ENCODE data around the gene TNIK. TPM values are rescaled to one million over a fixed set of nuclear protein-coding genes. Genes with fewer than 3 reads are reported as not detected.

Gene TNIK
- total RNA-seq, 1 donor from 2014 or later = 9.3 TPM

DNA sequence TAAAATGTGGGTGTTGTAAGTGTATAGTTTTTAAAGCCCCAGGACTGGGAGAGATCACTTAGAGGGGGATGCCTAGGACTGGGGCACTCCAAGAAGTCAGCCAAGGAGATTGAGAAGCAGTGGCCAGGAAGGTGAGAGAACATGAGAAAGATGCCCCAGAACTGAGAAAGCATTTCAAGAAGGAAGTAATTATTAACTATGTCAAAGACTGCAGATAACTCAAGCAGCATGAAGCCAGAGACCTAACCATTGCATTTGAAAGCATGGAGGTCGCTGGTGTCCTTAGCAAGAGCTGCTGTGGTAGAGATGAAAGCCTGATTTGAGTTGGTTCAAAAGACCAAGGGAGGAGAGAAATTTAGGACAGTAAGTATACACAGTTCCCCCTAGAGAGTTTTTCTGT, 403.1 kb downstream of the TNIK start:
- Mint-ChIP-seq H3K36me3 (no peaks in the 10 kb centered on the region), H3K27me3 (ENCODE audit: low read depth) (no peaks in the 10 kb centered on the region), H3K4me1 (no peaks in the 10 kb centered on the region), H3K27ac (no peak overlapping the region), H3K9me3 (peaks cover 10% of the 10 kb centered on the region), H3K4me3 (no peak overlapping the region)
- TF ChIP-seq, protein P1, sequence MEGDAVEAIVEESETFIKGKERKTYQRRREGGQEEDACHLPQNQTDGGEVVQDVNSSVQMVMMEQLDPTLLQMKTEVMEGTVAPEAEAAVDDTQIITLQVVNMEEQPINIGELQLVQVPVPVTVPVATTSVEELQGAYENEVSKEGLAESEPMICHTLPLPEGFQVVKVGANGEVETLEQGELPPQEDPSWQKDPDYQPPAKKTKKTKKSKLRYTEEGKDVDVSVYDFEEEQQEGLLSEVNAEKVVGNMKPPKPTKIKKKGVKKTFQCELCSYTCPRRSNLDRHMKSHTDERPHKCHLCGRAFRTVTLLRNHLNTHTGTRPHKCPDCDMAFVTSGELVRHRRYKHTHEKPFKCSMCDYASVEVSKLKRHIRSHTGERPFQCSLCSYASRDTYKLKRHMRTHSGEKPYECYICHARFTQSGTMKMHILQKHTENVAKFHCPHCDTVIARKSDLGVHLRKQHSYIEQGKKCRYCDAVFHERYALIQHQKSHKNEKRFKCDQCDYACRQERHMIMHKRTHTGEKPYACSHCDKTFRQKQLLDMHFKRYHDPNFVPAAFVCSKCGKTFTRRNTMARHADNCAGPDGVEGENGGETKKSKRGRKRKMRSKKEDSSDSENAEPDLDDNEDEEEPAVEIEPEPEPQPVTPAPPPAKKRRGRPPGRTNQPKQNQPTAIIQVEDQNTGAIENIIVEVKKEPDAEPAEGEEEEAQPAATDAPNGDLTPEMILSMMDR (IDR thresholded peaks at IDR 0.05; ENCODE audit: unreplicated experiment) = no peak
- no peak for DNase-seq (ENCODE audit: low spot score in 2 of 2, unreplicated experiment in 2 of 2)

GRCh38 chr3:171056528-171056927, 403.7 kb downstream of the TNIK start:
- H3K4me1 Mint-ChIP-seq = no peaks in the 10 kb centered on the region
- no peaks in the 10 kb centered on the region for H3K27me3 Mint-ChIP-seq (ENCODE audit: low read depth)
- DNase-seq (ENCODE audit: low spot score in 2 of 2, unreplicated experiment in 2 of 2) = no peak
- TF ChIP-seq, protein P1 (IDR thresholded peaks at IDR 0.05; ENCODE audit: unreplicated experiment) = no peak
- no peaks in the 10 kb centered on the region for H3K36me3 Mint-ChIP-seq
- H3K4me3 Mint-ChIP-seq = no peak overlapping the region
- H3K9me3 Mint-ChIP-seq = peaks cover 14% of the 10 kb centered on the region
- no peak overlapping the region for H3K27ac Mint-ChIP-seq

DNA sequence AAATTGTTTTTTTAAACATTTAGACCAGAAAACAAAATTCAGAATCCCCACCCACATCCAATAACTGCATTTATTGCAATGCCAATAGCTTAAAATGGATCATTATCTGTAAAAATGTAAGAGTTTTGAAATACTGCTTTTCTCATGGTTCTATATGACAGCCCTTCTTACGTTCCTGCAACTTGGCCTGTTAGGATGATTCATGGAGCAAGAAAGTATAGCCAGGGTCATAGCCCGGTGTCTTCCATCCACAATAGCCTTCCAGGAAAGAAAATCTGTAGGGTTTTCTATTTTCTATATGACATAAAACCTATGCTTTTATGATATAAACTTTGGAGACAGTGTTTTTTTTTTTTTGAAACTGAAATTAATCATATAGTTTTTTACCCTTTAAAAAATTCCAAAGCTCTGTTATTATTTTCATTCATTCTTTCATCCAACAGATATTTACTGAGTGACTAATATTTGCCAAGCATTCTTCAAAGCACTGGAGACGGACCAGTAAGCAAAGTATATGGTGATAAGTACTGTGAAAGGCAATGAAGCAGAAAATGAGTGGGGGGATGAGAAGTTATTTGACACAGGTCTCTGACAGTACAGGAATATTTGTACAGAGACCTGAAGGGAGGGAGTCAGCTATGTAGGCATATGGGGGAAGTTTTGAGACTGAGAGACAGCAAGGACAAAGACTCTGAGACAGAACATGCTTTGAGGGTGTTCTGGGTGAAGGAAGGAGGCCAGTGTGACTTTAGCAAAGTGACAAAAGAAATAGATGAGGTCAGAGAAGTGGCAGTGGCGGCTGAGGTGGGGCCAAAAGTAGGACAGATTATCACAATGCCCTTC, 404.6 kb downstream of the TNIK start:
- TF ChIP-seq, protein P1 (IDR thresholded peaks at IDR 0.05; ENCODE audit: unreplicated experiment) = no peak
- no peak for DNase-seq (ENCODE audit: low spot score in 2 of 2, unreplicated experiment in 2 of 2)
- no peaks in the 10 kb centered on the region for H3K4me1 Mint-ChIP-seq

GRCh38 chr3:171054921-171055320, 405.3 kb downstream of the TNIK start:
- no peak overlapping the region for H3K4me3 Mint-ChIP-seq
- no peak overlapping the region for H3K27ac Mint-ChIP-seq
- no peaks in the 10 kb centered on the region for H3K27me3 Mint-ChIP-seq (ENCODE audit: low read depth)
- no peak for DNase-seq (ENCODE audit: low spot score in 2 of 2, unreplicated experiment in 2 of 2)
- H3K4me1 Mint-ChIP-seq = no peaks in the 10 kb centered on the region
- TF ChIP-seq, protein P1 (IDR thresholded peaks at IDR 0.05; ENCODE audit: unreplicated experiment) = no peak
- H3K9me3 Mint-ChIP-seq = peaks cover 14% of the 10 kb centered on the region
- H3K36me3 Mint-ChIP-seq = no peaks in the 10 kb centered on the region

More for the DNA sequence above, 404.6 kb downstream of the TNIK start:
- no peaks in the 10 kb centered on the region for H3K27me3 Mint-ChIP-seq (ENCODE audit: low read depth)
- no peak overlapping the region for H3K4me3 Mint-ChIP-seq
- H3K27ac Mint-ChIP-seq = no peak overlapping the region
- H3K9me3 Mint-ChIP-seq = peaks cover 14% of the 10 kb centered on the region
- H3K36me3 Mint-ChIP-seq = no peaks in the 10 kb centered on the region

- TF ChIP-seq, protein P1 (IDR thresholded peaks at IDR 0.05; ENCODE audit: unreplicated experiment) = no peak
- H3K4me1 Mint-ChIP-seq = no peaks in the 10 kb centered on the region
- no peak overlapping the region for H3K4me3 Mint-ChIP-seq
- no peaks in the 10 kb centered on the region for H3K27me3 Mint-ChIP-seq (ENCODE audit: low read depth)
- no peak for DNase-seq (ENCODE audit: low spot score in 2 of 2, unreplicated experiment in 2 of 2)
- no peak overlapping the region for H3K27ac Mint-ChIP-seq
- peaks cover 14% of the 10 kb centered on the region for H3K9me3 Mint-ChIP-seq
- no peaks in the 10 kb centered on the region for H3K36me3 Mint-ChIP-seq
Observed at GRCh38 chr3:171054231-171054630, 406.0 kb downstream of the TNIK start.

All from mesothelial cell of epicardium (in vitro differentiated cells).